HG02642 (cell line): ENCODE results near the gene ADAMTS13.

Experiments used
- ATAC-seq: cut with Tn5 transposase; IDR thresholded peaks from one replicate; pipeline ENCODE4 v1.9.1; 2021; ENCODE audit warnings: mild to moderate bottlenecking; ENCODE audit not compliant: unreplicated experiment, poor library complexity

ADAMTS13 gene

DNA sequence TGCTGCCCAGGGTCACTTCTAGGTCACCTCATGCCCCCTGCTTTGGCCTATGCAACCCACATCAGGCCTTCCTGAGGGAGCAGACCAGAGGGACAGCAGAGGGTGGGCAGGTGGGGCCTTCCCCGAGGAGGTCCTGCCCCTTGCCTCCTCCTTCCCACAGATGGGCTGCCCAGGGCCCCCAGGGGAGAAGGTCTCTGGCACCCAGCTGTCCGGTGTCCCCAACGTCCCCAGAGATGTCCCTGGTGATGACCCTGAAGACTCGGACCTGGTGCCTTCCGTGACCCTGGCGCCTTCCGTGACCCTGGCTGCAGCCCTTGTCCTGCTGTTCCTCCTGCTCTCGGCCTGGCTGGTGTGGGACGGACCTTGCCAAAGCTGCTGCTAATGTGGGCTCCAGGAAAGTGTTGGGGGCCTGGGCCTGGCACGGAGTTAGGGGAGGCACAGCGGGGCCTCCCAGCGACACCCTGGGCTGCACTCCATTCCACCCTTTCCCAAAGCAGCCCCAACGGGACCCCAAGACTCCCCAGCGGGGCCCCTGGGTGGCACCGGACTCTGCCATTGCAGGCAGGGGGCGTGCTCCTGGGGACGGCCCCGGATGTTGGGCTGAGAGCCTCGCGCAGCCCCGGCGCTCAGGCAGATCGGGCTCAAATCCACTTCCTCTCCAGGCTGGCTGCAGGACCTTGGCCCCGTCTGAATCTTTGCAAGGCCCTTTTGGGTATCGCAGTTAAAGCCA lies 63.5 kb downstream of the ADAMTS13 start:
- no peak for ATAC-seq

DNA sequence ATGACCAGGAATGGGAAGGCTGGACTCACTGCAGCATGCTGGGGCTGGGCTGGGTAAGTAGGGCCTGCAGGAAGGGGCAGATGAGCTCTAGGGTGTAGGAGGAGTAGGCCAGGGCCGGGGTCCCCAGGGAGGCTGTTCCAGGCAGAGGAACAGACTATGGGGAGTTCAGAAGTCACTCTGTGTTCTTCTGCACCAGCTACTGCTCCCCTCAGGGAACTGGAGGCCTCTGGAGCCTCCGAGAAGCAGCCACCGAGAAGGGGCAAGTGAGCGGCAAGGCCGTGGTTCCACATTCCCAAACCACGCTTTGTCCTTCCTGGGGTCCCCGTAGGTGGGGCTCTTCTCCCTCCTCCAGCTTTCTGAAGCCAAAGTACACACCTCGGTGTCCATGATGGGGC lies 65.2 kb downstream of the ADAMTS13 start:
- ATAC-seq: no peak

DNA sequence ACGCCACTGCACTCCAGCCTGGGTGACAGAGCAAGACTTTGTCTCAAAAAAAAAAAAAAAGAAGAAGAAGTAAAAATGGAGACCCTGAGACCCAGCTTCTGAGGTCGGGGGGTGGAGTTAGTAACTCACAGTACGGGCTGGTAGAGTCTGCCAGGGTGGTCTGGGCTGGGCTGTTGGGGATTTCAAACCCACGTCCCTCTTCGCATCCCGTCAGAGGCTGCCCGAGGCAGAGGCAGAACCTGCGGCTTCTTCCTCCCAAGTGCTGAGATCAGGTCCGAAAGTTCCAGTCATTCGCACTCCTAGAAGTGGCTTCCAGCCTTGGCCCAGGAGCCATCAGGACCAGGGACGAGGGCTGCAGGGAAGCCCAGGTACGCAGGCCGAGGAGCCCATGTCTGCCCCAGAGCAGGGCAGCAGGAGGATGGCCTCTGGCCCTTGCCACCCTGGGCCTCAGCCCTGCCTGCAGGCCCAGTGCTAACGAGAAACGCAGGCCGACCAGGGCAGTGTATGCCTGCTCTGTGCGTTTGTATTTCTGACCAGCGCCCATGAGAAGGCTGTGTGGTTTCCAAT lies 66.6 kb downstream of the ADAMTS13 start:
- ATAC-seq: no peak

DNA sequence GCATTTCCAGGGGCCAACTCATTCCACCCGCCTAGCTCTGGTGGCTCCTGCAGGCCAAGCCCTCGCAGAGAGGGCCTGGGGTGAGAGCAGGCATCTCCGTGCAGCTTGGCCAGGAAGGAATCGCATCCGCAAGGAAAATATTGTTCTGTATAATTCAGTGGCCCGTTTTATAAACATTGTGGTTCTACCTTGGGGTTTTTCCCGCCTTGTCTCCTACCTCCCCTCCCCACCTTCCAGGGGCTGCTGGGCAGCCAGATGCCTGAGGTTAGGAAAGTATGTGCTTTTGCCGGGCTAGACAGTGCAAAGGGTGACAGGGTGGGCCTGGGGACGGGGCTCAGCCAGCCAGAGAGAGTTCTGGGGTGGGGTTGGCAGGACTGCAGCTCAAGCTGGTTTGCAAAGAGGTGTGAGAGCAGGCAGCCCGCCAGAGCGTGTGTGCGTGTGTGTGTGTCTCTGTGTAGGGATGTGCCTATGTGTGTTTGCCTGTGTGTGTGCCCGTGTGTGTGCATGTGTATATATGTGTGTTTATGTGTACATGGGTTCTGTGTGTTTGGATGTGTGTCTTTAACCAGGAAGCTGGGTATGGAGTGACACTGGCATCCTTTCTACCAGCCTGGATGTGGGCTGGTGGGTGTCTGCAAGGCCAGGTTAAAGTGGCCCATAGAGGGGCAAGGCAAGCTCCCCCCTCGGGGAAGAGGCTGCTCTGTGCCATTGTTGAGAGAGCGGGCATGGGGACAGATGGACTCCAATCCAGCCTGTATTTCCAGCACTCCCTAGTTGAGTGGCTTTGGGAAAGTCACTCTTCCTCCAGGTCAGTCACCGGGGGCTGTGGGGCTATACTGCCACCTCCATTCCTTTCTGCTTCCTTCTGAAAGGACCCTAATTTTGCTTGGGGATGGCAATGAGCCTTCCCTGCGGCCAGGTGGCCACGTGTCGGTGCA lies 67.4 kb downstream of the ADAMTS13 start:
- ATAC-seq: no peak

DNA sequence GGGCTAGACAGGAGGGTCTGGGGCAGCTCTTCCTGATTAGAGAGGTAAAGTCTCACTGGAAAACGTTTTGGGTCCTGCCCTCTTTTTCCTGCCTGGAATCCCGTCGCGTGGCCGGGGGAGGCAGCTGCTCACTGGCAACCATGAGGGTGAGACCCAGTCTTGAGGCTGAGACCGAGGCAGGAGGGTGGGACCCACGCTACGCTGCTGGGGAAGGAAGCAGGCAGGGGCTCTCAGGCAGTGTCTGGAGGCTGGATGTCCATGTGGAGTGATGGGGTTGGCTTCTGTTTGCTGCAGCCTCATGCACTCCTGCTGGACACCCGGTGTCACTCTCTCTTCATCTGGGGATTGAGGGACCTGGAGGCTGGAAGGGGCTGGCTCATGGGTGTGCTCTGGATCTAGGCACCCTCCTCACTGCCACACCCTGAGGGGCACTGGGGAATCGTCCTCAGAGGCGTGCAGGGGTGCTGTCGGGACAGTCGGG lies 68.1 kb downstream of the ADAMTS13 start:
- ATAC-seq: no peak

DNA sequence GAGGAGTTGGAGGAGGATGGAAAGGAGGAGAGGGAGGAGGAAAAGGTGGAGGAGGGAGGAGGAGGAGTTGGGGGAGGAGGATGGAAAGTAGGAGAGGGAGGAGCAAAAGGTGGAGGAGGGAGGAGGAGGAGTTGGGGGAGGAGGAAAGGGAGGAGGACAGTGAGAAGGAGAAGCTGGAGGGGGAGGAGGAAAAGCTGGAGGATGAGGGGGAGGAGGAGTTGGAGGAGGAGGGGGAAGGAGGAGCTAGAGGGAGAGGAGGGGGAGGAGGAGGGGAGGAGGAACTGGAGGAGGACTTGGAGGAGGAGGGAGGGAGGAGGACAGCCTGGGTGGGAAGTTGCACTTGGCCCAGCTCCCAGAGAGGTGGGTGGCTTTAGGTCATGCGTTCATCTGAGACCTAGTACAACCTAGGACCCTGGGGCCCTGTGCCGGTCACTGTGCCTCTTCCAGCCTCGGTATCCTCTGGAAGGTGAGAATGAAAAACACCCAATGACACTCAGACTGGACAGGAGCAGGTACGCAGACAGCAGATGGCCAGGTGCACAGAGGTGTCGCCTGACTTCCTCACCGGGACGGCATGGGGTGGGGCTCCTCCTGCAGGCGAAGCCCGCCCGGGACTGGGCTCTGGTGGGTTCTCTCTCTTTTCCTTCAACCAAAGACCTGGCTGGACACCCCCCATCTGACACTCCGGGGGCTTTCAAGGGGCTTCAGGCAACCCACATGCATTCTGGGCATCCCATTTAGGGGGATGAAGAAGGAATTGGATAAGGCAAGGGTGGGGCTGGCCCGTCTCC lies 68.9 kb downstream of the ADAMTS13 start:
- no peak for ATAC-seq

DNA sequence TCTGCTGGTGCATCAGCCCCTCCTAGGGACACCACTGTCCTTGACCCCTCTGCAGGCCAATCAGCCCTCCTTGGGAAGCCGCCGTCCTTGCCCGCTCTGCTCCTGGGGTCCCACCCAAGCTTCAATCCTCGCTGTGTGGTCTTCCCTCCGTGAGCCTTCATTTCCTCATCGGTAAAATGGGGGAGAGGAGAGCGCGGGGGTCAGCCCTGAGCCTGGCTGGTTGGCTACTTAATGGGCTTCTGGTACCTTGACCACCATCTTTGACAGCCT lies 69.4 kb downstream of the ADAMTS13 start:
- ATAC-seq: no peak

DNA sequence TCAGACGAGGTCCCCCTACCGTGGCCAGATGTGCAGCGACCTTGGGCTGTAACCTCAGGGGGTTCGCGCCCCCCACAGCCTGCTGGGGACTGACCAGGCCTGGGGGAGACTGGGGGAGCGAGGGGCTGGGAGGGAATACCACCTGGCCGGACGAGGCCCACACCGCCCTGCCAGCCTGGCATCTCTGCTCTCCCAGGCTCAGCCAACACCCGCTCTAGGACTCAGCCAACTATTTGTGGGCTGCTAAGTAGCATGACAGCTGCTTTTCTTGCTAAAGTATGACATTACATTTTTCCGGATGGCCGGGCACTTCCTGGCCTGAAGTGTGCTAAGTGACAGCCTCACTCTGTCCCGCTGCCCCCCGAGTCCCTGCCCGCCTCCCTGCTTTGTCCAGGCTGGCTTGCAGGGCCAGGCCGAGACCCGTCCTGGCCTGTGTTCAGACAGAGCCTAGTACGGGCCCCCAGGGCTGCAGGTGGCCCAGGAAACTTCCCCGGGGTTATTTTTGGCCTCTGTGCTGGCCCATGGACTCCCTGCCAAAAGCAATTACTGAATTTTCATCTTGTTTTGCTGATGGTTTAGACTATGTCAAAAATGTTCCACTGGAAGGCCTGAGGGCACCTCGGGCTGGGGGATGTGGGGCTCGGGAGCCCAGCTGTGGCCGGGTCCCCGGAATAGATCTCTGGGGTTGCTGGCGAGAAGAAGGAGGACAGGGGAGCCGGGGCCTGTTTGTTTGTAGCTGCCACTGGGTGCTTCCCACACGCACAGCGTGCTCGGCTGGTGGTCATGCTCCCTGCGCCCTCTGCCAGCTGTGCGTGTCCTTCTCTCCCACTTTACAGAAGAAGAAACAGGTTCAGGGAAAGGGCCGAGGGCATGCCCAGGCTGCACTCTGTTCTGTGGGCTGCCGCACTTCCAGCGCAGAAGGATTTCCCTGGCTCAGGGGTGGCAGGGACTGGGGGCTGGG lies 70.2 kb downstream of the ADAMTS13 start:
- no peak for ATAC-seq

DNA sequence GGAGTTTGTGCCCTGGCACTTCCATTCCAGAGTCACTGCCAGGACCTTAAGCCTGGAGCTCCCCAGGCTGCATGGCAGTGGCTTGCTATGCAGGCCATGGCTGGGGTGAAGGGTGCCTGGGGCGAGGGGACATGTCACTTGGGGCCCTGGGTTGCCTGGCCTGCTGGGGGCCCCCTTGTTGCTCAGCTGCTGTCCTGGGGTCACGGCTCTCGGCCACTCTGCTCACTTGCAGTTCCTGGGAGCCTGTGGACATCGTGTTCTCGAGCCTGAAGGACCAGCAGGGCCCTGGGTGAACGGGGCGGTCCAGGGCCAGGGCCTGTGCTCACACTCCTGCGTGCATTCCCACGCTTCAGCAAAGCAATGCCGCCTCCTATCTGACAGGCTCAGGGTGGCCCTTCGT lies 71.3 kb downstream of the ADAMTS13 start:
- no peak for ATAC-seq

DNA sequence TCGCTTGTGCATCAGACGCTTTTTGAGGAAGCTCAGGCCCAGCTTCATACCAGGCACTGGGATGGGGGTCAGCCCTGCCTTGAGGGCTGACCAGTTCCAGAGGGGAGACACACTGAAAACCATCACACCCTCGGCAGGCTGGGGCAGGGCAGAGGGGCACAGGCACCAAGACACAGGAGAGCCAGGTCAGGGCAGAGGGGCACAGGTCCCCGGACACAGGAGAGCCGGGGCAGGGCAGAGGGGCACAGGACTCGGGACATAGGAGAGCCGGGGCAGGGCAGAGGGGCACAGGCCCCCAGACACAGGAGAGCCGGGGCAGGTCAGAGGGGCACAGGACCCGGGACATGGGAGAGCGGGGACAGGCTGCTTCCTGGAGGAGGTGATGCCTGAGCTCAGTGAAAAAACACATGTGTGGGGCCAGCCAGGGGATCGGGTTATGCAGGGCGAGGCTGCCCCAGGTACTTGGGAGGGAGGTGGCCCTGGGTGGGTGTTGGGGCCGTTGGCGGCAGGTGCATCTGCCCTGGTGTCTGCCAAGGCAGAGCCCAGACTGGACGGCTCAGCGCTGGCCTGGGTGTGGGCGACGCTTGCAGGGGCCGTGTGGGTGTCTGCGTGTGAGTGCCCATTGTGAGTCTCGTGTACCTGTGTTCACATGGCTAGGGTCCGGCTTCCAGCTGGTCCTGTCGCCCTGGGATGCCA lies 71.8 kb downstream of the ADAMTS13 start:
- no peak for ATAC-seq

DNA sequence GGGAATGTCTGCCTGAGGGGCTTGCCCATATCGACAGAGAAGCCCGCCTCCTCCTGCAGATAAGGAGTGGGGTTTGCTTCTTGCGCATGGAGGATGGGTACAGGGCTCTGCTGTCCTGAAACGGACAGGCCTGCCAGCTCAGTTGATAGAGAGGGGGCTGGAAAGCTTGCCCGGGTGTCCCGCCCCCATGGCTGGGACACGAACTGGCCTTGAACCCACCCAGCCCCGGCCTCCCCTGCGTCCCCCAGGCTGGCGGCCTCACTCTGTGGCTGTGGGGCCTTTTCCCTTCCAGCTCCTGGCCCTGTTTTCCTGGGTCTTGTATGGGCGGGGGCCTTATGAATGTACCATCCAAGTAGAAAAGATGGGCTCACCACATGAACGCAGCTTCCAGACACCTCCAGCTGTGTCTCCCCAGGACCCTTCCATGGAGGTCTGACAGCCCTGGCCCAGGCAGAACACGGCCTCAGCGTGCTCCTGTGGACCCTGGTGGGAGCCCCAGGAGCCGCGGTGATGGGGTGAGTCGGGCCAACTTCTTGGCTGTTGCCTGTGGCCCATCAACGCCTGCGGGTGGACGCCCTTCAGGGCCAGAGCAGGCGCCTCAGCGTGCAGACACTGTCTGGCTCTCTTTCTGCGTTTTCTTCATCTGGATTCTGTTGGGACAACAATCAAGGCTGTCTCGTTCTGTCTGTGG lies 72.6 kb downstream of the ADAMTS13 start:
- ATAC-seq: no peak

DNA sequence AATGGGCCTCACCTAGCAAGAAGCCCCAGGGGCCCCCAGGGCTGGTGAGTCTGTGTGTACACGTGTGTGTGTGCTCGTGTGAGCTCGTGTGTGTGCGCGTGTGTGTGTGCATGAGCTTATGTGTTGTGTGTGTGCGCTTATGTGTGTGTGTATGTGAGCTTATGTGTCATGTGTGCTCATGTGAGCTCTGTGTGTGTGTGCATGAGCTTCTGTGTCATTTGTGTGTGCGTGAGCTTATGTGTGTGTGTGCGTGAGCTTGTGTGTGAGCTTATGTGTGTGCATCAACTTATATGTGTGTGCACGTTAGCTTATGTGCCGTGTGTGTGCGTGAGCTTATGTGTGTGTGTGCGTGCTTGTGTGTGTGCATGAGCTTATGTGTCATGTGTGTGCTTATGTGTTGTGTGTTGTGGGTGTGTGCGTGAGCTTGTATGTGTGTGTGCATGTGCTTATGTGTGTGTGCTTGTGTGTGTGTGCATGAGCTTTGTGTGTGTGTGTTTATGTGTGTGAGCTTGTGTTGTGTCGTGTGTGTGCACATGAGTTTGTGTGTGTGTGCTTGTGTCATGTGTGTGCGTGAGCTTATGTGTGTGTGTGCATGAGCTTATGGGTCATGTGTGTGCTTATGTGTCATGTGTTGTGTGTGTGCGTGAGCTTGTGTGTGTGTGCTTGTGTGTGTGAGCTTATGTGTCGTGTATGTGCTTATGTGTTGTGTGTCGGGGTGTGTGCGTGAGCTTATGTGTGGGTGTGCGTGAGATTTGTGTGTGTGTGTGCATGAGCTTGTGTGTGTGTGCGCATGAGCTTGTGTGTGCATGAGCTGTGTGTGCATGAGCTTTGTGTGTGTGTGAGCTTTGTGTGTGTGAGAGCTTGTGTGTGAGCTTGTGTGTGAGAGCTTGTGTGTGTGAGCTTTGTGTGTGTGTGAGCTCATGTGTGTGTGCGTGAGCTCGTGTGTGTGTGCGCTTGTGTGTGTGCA lies 73.4 kb downstream of the ADAMTS13 start:
- no peak for ATAC-seq

DNA sequence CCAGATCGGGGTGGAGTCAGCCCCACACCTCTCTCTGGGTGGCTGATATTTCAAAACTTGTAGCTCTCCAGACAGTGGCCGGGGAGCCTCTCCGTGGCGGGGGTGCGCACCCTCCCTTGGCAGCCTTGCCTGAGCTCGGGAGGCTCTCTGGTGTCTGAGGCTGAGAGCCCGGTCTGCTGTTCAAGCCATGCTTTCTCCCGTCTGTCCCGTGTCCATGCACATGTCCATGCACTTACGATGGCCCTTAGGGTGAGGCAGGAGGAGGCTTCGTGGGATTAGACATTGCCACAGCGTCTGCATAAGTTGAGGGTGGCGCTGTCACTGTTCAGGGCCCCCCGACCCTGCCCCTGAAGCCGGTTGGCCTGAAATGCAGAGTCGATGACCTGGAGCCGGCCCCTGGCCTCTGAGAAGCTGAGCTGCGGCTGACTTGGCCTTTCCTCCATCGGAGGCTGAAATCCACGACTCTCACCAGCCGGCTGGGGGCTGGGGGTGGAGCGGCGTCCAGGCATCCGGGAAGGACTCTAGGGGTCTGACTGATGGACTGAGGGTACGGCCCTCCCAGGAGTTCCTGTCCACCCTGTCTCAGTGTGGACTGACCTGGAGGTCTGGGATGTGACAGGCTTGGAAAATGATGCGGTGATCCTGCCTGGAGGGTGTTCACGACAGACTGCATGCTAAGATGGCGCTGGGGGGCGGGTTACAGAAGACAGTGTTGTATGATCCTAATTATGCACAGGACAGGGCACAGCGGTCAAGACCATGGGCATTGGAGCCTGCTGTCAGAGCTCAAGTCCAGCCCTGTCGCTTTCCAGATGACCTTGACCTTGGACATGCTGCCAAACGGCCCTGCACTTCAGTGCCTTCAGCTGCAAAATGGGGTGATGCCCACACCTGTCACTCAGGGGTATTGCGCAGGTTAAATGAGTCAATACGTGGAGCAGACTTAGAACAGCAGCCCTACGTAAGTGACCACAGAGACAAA lies 75.0 kb downstream of the ADAMTS13 start:
- no peak for ATAC-seq

DNA sequence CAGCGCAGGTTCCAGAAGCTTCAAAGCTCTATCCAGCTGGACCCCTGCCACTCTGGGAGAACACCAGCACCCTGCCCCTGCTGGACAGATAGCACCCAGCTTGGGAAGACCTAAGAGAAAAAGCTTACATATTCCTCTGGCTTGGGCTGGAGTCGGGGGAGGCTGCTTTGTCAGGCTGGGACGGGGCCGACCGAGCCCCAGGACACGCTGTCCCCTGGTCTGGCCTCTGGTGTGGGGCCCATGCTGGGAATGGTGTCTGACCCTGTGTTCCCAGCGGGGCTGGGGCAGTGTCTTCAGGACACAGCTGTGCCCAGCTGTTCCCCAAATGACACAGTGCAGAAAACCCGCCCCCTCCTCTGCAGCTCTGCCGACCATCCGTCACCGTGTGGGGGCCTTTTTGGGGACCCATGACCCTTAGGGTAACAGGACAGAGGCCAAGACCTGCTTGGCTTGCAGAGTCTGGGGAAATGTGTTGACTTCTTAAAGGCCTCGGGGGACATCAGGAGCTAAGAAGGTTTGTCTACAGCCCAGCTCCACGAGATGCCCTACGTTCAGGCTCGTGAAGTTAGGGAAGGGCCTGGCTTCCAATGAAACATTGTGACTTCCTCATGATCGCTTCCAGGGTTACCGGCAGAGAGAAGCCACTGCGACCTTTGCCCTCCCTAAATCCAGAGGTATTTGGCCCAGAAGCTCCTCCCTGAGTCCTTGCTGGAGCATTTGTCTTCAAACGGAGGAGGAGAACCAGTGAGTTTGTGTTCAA lies 77.1 kb downstream of the ADAMTS13 start:
- no peak for ATAC-seq

DNA sequence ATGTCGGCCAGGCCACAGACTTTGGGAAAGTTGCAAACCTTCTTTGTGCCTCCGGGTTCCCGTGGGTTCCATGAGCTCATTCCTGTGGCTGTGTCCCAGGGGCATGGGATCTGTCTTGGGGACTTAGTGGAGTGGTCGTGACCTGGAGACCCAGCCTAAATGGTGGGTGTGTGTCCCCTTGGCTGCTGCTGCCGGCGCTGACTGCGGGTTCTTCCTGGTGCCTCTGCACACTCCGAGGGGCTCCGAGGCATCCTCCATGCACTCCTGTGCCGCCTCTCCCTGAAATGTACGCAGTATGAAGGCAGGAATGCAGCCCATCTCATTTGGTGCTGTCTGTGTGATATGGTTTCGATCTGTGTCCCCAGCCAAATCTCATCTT lies 77.7 kb downstream of the ADAMTS13 start:
- no peak for ATAC-seq
